ENCODE data around the gene KRT79.

- TF ChIP-seq CTCF (IDR thresholded peaks at IDR 0.05; ENCODE audit: low read depth, low read length, poor library complexity, severe bottlenecking), result no peak
- TF ChIP-seq EZH2phosphoT487 (IDR thresholded peaks at IDR 0.05; ENCODE audit: borderline replicate concordance, low read length), result no peak
Measured at GRCh38 chr12:52838609-52839435, 4.7 kb upstream of the KRT79 start.

Measured in DOHH2 (cell line).